HG02884 (cell line): ENCODE results near the gene GLYATL1B.

Source experiments
- ATAC-seq: cut with Tn5 transposase; IDR thresholded peaks from one replicate; pipeline ENCODE4 v1.9.1; 2021; ENCODE audit warnings: mild to moderate bottlenecking, moderate library complexity; ENCODE audit not compliant: unreplicated experiment

The GLYATL1B gene

GRCh38 chr11:59144096-59144495 is 58.0 kb downstream of the GLYATL1B start:
- no peak for ATAC-seq
